ENCODE measurements around the gene SETD4. TPM values are rescaled to one million over a fixed set of nuclear protein-coding genes. Genes with fewer than 3 reads are reported as not detected.

Gene SETD4
- total and polyA plus RNA-seq, 2 donors (not counting 3 experiments of a cell fraction or from before 2014, with no cell fraction given): 13.0 to 25.1 TPM

DNA sequence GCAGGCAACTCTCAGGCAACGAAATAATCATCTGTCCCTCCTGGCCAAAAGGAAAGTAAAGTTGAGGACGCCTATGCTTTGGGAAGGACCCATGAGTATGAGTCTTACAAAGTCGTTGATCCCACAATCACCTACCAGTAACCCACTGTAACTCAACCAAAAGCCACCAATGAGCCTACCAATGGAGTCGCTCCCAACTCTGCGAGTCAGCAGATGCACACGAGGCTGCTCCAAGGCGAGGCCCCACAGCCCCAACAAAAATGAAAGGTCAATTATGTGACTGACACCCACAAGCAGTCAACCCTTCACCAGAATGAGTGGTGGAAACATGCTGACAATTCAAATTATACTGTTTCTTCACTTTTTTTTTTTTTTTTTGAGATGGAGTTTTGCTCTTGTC is 12.0 kb downstream of the SETD4 start:
- H3K9me3 ChIP-seq (replicated peaks; ENCODE audit: control insufficient read depth, insufficient read depth, low read length): no peaks in the 10 kb centered on the region
- H3K9ac ChIP-seq (replicated peaks; ENCODE audit: extremely low read depth, insufficient read depth, low read length): no peak overlapping the region
- TF ChIP-seq EZH2 (IDR thresholded peaks at IDR 0.05; ENCODE audit: borderline replicate concordance, low read depth, low read length, severe bottlenecking) (no peak), POLR2A (IDR thresholded peaks at IDR 0.05; ENCODE audit: low read depth, low read length) (no peak), MYC (IDR thresholded peaks at IDR 0.05; ENCODE audit: low read depth, low read length) (no peak), FOS (IDR thresholded peaks at IDR 0.05; ENCODE audit: borderline replicate concordance, insufficient read depth, low read length) (no peak)
- no peak for DNase-seq (ENCODE audit: low read depth, low spot score)
- POLR2A ChIA-PET: no interaction called here
- no peaks in the 10 kb centered on the region for H3K27me3 ChIP-seq (ENCODE audit: control insufficient read depth in 2 of 2, insufficient read depth in 2 of 2, low read length in 2 of 2)
- no peak for FAIRE-seq
- CTCF ChIA-PET: interaction anchor here (0.6 to 1.4 kb wide), 4 partner anchors 12 to 899 kb away, joined by 3 to 4 read pairs (median 3); no protein-coding TSS in a partner anchor
- H3K4me2 ChIP-seq (ENCODE audit: insufficient read depth, low read length): no peak overlapping the region
- dilution Hi-C loops (cut with MboI; ENCODE audit: extremely low pct_ligation_motif_present, low sequenced_read_pairs) (no loop called here), intact Hi-C loops (cut with micrococcal nuclease) (no loop called here)
- no peak overlapping the region for H2AFZ ChIP-seq (ENCODE audit: low read depth, low read length)
- H3K36me3 ChIP-seq (ENCODE audit: control insufficient read depth in 2 of 2, extremely low read depth in 1 of 2, insufficient read depth in 2 of 2, low read length in 2 of 2): peaks cover 5 to 25% of the 10 kb centered on the region in 2 experiments
- H3K27ac ChIP-seq (ENCODE audit: insufficient read depth, low read depth, low read length): no peak overlapping the region
- no peaks in the 10 kb centered on the region for H4K20me1 ChIP-seq (replicated peaks; ENCODE audit: control insufficient read depth, extremely low read depth, insufficient read depth, low read length)
- H3K4me1 ChIP-seq (ENCODE audit: control insufficient read depth, extremely low read depth, insufficient read depth, low read length): peaks cover 17% of the 10 kb centered on the region
- BruUV-seq (replicated peaks): no TSS peak
- H3K9me1 ChIP-seq (replicated peaks; ENCODE audit: control insufficient read depth, extremely low read depth, insufficient read depth, low read length): no peaks in the 10 kb centered on the region
- H3K79me2 ChIP-seq (ENCODE audit: control insufficient read depth, insufficient read depth, low read length): no peaks in the 10 kb centered on the region
- H3K4me3 ChIP-seq (replicated peaks in 1 of 3; ENCODE audit: insufficient read depth in 1 of 3, low read depth in 1 of 3, low read length in 3 of 3): no peak overlapping the region

DNA sequence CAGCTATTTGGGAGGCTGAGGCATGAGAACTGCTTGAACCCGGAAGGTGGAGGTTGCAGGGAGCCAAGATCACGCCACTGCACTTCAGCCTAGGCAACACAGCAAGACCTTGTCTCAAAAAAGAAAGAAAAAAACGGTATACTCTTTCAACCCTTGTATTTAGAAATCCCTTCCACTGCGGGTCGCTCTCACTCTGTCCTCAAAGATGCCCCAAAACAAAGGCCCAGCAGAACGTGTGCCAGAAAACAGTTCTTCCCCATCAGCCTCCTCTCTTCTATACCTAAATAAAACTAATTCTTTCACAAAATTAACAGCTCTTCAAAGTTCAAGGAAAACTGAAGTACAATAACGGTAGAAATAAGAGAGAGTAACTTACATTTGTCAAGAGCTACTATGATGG is 13.2 kb downstream of the SETD4 start:
- Histone ChIP-seq H4K20me1 (replicated peaks; ENCODE audit: control insufficient read depth, extremely low read depth, insufficient read depth, low read length) (no peaks in the 10 kb centered on the region), H3K9me1 (replicated peaks; ENCODE audit: control insufficient read depth, extremely low read depth, insufficient read depth, low read length) (no peaks in the 10 kb centered on the region), H2AFZ (ENCODE audit: low read depth, low read length) (no peak overlapping the region), H3K9me3 (replicated peaks; ENCODE audit: control insufficient read depth, insufficient read depth, low read length) (no peaks in the 10 kb centered on the region), H3K4me2 (ENCODE audit: insufficient read depth, low read length) (no peak overlapping the region), H3K27me3 (ENCODE audit: control insufficient read depth in 2 of 2, insufficient read depth in 2 of 2, low read length in 2 of 2) (no peaks in the 10 kb centered on the region), H3K4me3 (replicated peaks in 1 of 3; ENCODE audit: insufficient read depth in 1 of 3, low read depth in 1 of 3, low read length in 3 of 3) (no peak overlapping the region), H3K27ac (ENCODE audit: insufficient read depth, low read depth, low read length) (no peak overlapping the region), H3K79me2 (ENCODE audit: control insufficient read depth, insufficient read depth, low read length) (no peaks in the 10 kb centered on the region), H3K36me3 (ENCODE audit: control insufficient read depth in 2 of 2, extremely low read depth in 1 of 2, insufficient read depth in 2 of 2, low read length in 2 of 2) (peaks cover 5 to 22% of the 10 kb centered on the region in 2 experiments), H3K9ac (replicated peaks; ENCODE audit: extremely low read depth, insufficient read depth, low read length) (no peak overlapping the region), H3K4me1 (ENCODE audit: control insufficient read depth, extremely low read depth, insufficient read depth, low read length) (peaks cover 9% of the 10 kb centered on the region)
- intact Hi-C loops (cut with micrococcal nuclease) (no loop called here), dilution Hi-C loops (cut with MboI; ENCODE audit: extremely low pct_ligation_motif_present, low sequenced_read_pairs) (no loop called here)
- no TSS peak for BruUV-seq (replicated peaks)
- TF ChIP-seq, protein P1, sequence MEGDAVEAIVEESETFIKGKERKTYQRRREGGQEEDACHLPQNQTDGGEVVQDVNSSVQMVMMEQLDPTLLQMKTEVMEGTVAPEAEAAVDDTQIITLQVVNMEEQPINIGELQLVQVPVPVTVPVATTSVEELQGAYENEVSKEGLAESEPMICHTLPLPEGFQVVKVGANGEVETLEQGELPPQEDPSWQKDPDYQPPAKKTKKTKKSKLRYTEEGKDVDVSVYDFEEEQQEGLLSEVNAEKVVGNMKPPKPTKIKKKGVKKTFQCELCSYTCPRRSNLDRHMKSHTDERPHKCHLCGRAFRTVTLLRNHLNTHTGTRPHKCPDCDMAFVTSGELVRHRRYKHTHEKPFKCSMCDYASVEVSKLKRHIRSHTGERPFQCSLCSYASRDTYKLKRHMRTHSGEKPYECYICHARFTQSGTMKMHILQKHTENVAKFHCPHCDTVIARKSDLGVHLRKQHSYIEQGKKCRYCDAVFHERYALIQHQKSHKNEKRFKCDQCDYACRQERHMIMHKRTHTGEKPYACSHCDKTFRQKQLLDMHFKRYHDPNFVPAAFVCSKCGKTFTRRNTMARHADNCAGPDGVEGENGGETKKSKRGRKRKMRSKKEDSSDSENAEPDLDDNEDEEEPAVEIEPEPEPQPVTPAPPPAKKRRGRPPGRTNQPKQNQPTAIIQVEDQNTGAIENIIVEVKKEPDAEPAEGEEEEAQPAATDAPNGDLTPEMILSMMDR (IDR thresholded peaks at IDR 0.05; ENCODE audit: extremely low read depth in 1 of 2, insufficient read depth in 1 of 2, low read depth in 1 of 2, low read length in 2 of 2): no peak
- TF ChIP-seq MYC (IDR thresholded peaks at IDR 0.05; ENCODE audit: low read depth, low read length): no peak
- TF ChIP-seq GATA2 (IDR thresholded peaks at IDR 0.05; ENCODE audit: insufficient read depth, insufficient read length, low read depth, low read length): no peak
- no peak for TF ChIP-seq JUN (IDR thresholded peaks at IDR 0.05; ENCODE audit: borderline replicate concordance, insufficient read depth, insufficient read length, low read depth)
- TF ChIP-seq, protein P2, sequence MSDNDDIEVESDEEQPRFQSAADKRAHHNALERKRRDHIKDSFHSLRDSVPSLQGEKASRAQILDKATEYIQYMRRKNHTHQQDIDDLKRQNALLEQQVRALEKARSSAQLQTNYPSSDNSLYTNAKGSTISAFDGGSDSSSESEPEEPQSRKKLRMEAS (IDR thresholded peaks at IDR 0.05; ENCODE audit: insufficient read depth, insufficient read length): no peak
- no peak for TF ChIP-seq POLR2AphosphoS5 (IDR thresholded peaks at IDR 0.05; ENCODE audit: insufficient read depth, low read depth, low read length)
- TF ChIP-seq EZH2 (IDR thresholded peaks at IDR 0.05; ENCODE audit: borderline replicate concordance, low read depth, low read length, severe bottlenecking): no peak
- TF ChIP-seq FOS (IDR thresholded peaks at IDR 0.05; ENCODE audit: borderline replicate concordance, insufficient read depth, low read length): no peak
- no peak for TF ChIP-seq POLR2A (IDR thresholded peaks at IDR 0.05; ENCODE audit: low read depth, low read length)
- POLR2A ChIA-PET: no interaction called here
- CTCF ChIA-PET: interaction anchor here (0.8 to 1.4 kb wide), 4 partner anchors 10 to 65 kb away, joined by 3 to 5 read pairs (median 4); no protein-coding TSS in a partner anchor
- DNase-seq (ENCODE audit: low read depth, low spot score) (no peak), FAIRE-seq (no peak)

Data from endothelial cell of umbilical vein (primary cell).